Iris pigment epithelial cell (primary cell): ENCODE measurements around the gene REEP6.
"Not testable (repeated sequence)": the region's sequence is repeated elsewhere in the genome, so short reads cannot be mapped to it uniquely, and the experiment has no call there.

Experiments
- DNase-seq: peaks from one replicate; pipeline ENCODE4 v3.0.0-alpha.2; 2011; ENCODE audit warnings: low read depth

The REEP6 gene

GRCh38 chr19:1524287-1524971, 33.4 kb downstream of the REEP6 start:
- no peak for DNase-seq

GRCh38 chr19:1524972-1525325, 34.0 kb downstream of the REEP6 start:
- DNase-seq = no peak

GRCh38 chr19:1525343-1525742, 34.4 kb downstream of the REEP6 start:
- no peak for DNase-seq

GRCh38 chr19:1526066-1526778, 35.2 kb downstream of the REEP6 start:
- DNase-seq = no peak

- no peak for DNase-seq
Measured at GRCh38 chr19:1526979-1527649, 36.1 kb downstream of the REEP6 start.

- no peak for DNase-seq
Measured at GRCh38 chr19:1527650-1528309, 36.8 kb downstream of the REEP6 start.

GRCh38 chr19:1528596-1529429, 37.8 kb downstream of the REEP6 start:
- no peak for DNase-seq

GRCh38 chr19:1529430-1529816, 38.4 kb downstream of the REEP6 start:
- no peak for DNase-seq

GRCh38 chr19:1530856-1531255, 39.9 kb downstream of the REEP6 start:
- not testable (repeated sequence) for DNase-seq

GRCh38 chr19:1531587-1531986, 40.6 kb downstream of the REEP6 start:
- no peak for DNase-seq

- DNase-seq = no peak
Measured at GRCh38 chr19:1532003-1532402, 41.0 kb downstream of the REEP6 start.

GRCh38 chr19:1533510-1534150, 42.6 kb downstream of the REEP6 start:
- DNase-seq = no peak

GRCh38 chr19:1534972-1535371, 44.0 kb downstream of the REEP6 start:
- DNase-seq = no peak

- not testable (repeated sequence) for DNase-seq
Measured at GRCh38 chr19:1535699-1536098, 44.7 kb downstream of the REEP6 start.

GRCh38 chr19:1538978-1539377, 48.0 kb downstream of the REEP6 start:
- no peak for DNase-seq

GRCh38 chr19:1539749-1540148, 48.8 kb downstream of the REEP6 start:
- not testable (repeated sequence) for DNase-seq

GRCh38 chr19:1540365-1540925, 49.5 kb downstream of the REEP6 start:
- DNase-seq = no peak
